Stimulated activated CD8-positive, alpha-beta memory T cell treated with anti-CD3 and anti-CD28 coated beads, Interleukin-12 subunit alpha, Interleukin-12 subunit beta, amount 100 ng/mL, for 1 hour (primary cell): Measurements from ENCODE around the gene GPR141.

ENCODE experiments used
- DNase-seq: peaks from one replicate; pipeline ENCODE4 v3.0.0-alpha.2; 2020; ENCODE audit warnings: low read depth

GPR141 gene

GRCh38 chr7:37732888-37733287, 49.3 kb downstream of the GPR141 start:
- DNase-seq: no peak

- no peak for DNase-seq
Measured at GRCh38 chr7:37735196-37735595, 51.6 kb downstream of the GPR141 start.

- no peak for DNase-seq
Measured at GRCh38 chr7:37738321-37738720, 54.8 kb downstream of the GPR141 start.

- DNase-seq: no peak
Measured at GRCh38 chr7:37740398-37740797, 56.8 kb downstream of the GPR141 start.

- no peak for DNase-seq
Measured at GRCh38 chr7:37741776-37742175, 58.2 kb downstream of the GPR141 start.

- no peak for DNase-seq
Measured at GRCh38 chr7:37751096-37751495, 67.5 kb downstream of the GPR141 start.

GRCh38 chr7:37753398-37754050, 70.0 kb downstream of the GPR141 start:
- DNase-seq: no peak

GRCh38 chr7:37756797-37757551, 73.4 kb downstream of the GPR141 start:
- no peak for DNase-seq

GRCh38 chr7:37757563-37757962, 74.0 kb downstream of the GPR141 start:
- no peak for DNase-seq

GRCh38 chr7:37758501-37759045, 75.0 kb downstream of the GPR141 start:
- DNase-seq: no peak

GRCh38 chr7:37759526-37759925, 76.0 kb downstream of the GPR141 start:
- no peak for DNase-seq

- no peak for DNase-seq
Measured at GRCh38 chr7:37765421-37765829, 81.9 kb downstream of the GPR141 start.

- DNase-seq: no peak
Measured at GRCh38 chr7:37765872-37766525, 82.4 kb downstream of the GPR141 start.

- no peak for DNase-seq
Measured at GRCh38 chr7:37768611-37769010, 85.0 kb downstream of the GPR141 start.

- no peak for DNase-seq
Measured at GRCh38 chr7:37769291-37769690, 85.7 kb downstream of the GPR141 start.

- DNase-seq: no peak
Measured at GRCh38 chr7:37769726-37770125, 86.2 kb downstream of the GPR141 start.

GRCh38 chr7:37770838-37771237, 87.3 kb downstream of the GPR141 start:
- DNase-seq: no peak

GRCh38 chr7:37771342-37771741, 87.8 kb downstream of the GPR141 start:
- DNase-seq: no peak

GRCh38 chr7:37771801-37772200, 88.2 kb downstream of the GPR141 start:
- DNase-seq: no peak

- no peak for DNase-seq
Measured at GRCh38 chr7:37775921-37776320, 92.4 kb downstream of the GPR141 start.

GRCh38 chr7:37781156-37781555, 97.6 kb downstream of the GPR141 start:
- DNase-seq: no peak

- no peak for DNase-seq
Measured at GRCh38 chr7:37782166-37782565, 98.6 kb downstream of the GPR141 start.

- no peak for DNase-seq
Measured at GRCh38 chr7:37784015-37784414, 100.4 kb downstream of the GPR141 start.
